ENCODE results near the gene OR2A7. TPM values are rescaled to one million over a fixed set of nuclear protein-coding genes. Genes with fewer than 3 reads are reported as not detected.

The OR2A7 gene, protein sequence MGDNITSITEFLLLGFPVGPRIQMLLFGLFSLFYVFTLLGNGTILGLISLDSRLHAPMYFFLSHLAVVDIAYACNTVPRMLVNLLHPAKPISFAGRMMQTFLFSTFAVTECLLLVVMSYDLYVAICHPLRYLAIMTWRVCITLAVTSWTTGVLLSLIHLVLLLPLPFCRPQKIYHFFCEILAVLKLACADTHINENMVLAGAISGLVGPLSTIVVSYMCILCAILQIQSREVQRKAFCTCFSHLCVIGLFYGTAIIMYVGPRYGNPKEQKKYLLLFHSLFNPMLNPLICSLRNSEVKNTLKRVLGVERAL
- under 0.01 and 0.09 TPM in 2 replicates for total RNA-seq

DNA sequence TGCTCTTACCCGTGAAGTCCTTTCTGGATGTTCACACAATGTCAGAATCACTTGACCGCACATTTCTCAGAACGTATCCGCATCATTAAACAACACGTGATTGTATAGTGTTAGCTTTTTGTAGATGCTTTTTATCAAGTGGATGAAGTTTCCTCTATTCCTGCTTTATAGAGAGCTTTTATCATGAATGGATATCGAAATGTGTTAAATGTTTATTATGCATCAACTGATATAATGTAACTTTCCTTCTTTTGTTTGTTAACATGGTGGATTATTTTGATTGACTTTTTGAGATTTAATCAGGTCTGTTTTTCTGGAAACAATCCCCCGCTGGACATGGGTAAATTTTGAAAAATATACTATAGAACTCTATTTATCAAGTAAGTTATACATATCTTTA lies at the start of gene OR2A7:
Gene OR2A7, minus strand, starts transcription at position 101 of the 400 bp plus-strand sequence. CDS start 5,164 bp downstream, outside the sequence.

DNA sequence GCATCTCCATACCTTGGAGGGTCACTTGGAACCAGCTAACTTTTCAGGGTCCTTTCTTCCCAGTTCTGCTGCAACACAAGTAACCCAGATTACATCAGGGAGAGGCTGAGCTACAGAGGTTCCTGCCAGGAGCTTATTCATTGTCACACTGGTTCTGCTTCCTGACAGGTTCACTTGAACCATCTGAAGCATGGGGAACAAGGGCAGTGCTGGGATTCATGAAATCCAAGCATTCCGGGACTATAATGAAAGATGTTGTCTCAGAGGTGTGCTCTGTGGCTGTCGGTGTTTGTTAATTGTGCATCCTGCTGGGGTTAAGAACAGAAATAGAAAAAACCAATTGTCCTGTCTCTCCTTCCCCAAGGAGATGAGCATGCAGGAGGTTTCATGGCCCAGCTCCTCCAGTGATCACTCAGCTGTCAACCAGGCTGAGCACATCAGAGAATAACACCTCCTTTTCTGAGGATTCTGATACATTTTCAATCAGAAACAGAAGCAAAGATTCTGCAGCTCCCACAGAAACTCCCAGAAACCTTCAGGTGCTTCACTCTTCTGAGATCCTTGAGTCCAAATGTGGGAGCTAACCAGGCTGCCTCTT lies 47.4 kb upstream of the OR2A7 start, which contains the start of gene OR2A1:
Gene OR2A1, plus strand, starts transcription at position 548 of the 598 bp plus-strand sequence. CDS start 5,706 bp downstream, outside the sequence.

GRCh38 chr7:144269188-144269587 lies 4.6 kb upstream of the OR2A7 start, which contains the start of gene CTAGE8:
Gene CTAGE8 (minus strand): TSS chr7:144269288. CDS start chr7:144269250, 38 bp downstream.

GRCh38 chr7:144239365-144239764 lies 25.2 kb downstream of the OR2A7 start, which contains the start of gene OR2A42:
Gene OR2A42 (minus strand): TSS chr7:144239605. CDS start chr7:144232843, 6,762 bp downstream.

Other genes with a start within 250 kb of the OR2A7 start
- not detected in 2 replicates for gene OR2A5, start 215.8 kb downstream of the OR2A7 start, total RNA-seq
- gene OR2A25, start 195.0 kb downstream of the OR2A7 start, total RNA-seq = not detected in 2 replicates
- gene OR2A12, start 178.5 kb downstream of the OR2A7 start, total RNA-seq = not detected in 2 replicates
- gene OR2A2, start 155.2 kb downstream of the OR2A7 start, total RNA-seq = not detected in 2 replicates
- not detected in 2 replicates for gene OR2A14, start 141.6 kb downstream of the OR2A7 start, total RNA-seq
- gene CTAGE4, start 81.3 kb downstream of the OR2A7 start, total RNA-seq = 0.18 and 0.56 TPM in 2 replicates
- gene ARHGEF35, start 69.0 kb downstream of the OR2A7 start, total RNA-seq = 0.18 and 0.56 TPM in 2 replicates
- 0.09 TPM in 1 of 2 replicates, not detected in the other for gene OR2A42, start 25.2 kb downstream of the OR2A7 start, total RNA-seq
- gene CTAGE8, start 4.5 kb upstream of the OR2A7 start, total RNA-seq = not detected in 2 replicates
- gene OR2A1, start 47.6 kb upstream of the OR2A7 start, total RNA-seq = under 0.01 TPM in 1 of 2 replicates, not detected in the other
- 0.45 and 0.94 TPM in 2 replicates for gene ARHGEF5, start 90.6 kb upstream of the OR2A7 start, total RNA-seq
- not detected in 2 replicates for gene NOBOX, start 138.9 kb upstream of the OR2A7 start, total RNA-seq

Data from endothelial cell of coronary artery (primary cell).